HepG2 (cell line): ENCODE results near the gene FAM163B. TPM values are rescaled to one million over a fixed set of nuclear protein-coding genes. Genes with fewer than 3 reads are reported as not detected.
A peak's percentile ranks its signal among the peaks of the same experiment; 100 is the strongest.

Experiments used
- ATAC-seq: fragments of 200-7000 bp; cut with Tn5 transposase; 3 replicates; pipeline ENCODE4 v1.9.1; 2020; ENCODE audit warnings: mild to moderate bottlenecking, moderate library complexity
- BruUV-seq: library from RNA; stranded (reverse); fragments of 400-500 nt; replicated peaks from 2 replicates; lab custom pipeline; 2021; lab: Mats Ljungman, UMichigan
- CTCF ChIA-PET: fragments of 300-600 bp; formaldehyde crosslinking; extraction: SDS; loops from one replicate; lab custom pipeline; 2021; ENCODE audit warnings: low total read pairs, inconsistent platforms, low intra/inter-chr PET ratio; lab: Yijun Ruan, JAX
- POLR2A ChIA-PET: fragments of 350-600 bp; sonication (Branson Sonifier 250); formaldehyde crosslinking; loops from one replicate; lab custom pipeline; 2020; ENCODE audit warnings: antibody characterized with exemption, inconsistent platforms; lab: Yijun Ruan, JAX
- DNase-seq: peaks from one replicate; pipeline ENCODE4 v3.0.0-alpha.2; 2015; ENCODE audit warnings: low spot score
- FAIRE-seq: peaks from 3 replicates; lab custom pipeline; 2011; peaks lifted over from hg19 to GRCh38; lab: Jason Lieb, UNC
- H2AFZ ChIP-seq: one replicate; pipeline ENCODE4 v1.6.1; 2011; ENCODE audit warnings: low read length, inconsistent platforms
- H3K27ac ChIP-seq: fragments of 300-600 bp; 3 replicates; pipeline ENCODE4 v1.8.0; 2011; ENCODE audit warnings: mixed run types, mild to moderate bottlenecking, mixed read lengths, low read length, inconsistent platforms; ENCODE audit not compliant: insufficient read depth; ENCODE audit errors: extremely low read length
- H3K27me3 ChIP-seq, 2 experiments: fragments of 200-600 bp in 1 of 2; 2 replicates in 1 of 2; 3 replicates in 1 of 2; pipeline versions ENCODE4 v1.6.0 to v1.8.0; 2011; ENCODE audit warnings: low read length in 2 of 2, mild to moderate bottlenecking in 2 of 2, moderate library complexity in 2 of 2, inconsistent platforms in 1 of 2; ENCODE audit not compliant: insufficient read depth in 2 of 2, control insufficient read depth in 1 of 2
- H3K36me3 ChIP-seq, 2 experiments: fragments of 200-600 bp in 1 of 2; replicated peaks in 1 of 2; 2 replicates in 1 of 2; 3 replicates in 1 of 2; pipeline versions ENCODE4 v1.5.1 to v1.8.0; 2011; ENCODE audit warnings: low read length in 2 of 2, inconsistent platforms in 1 of 2; ENCODE audit not compliant: insufficient read depth in 2 of 2, control insufficient read depth in 1 of 2
- H3K4me1 ChIP-seq: 2 replicates; pipeline ENCODE4 v1.5.1; 2012; ENCODE audit warnings: low read length, inconsistent platforms; ENCODE audit not compliant: insufficient read depth
- H3K4me2 ChIP-seq: 2 replicates; pipeline ENCODE4 v1.6.0; 2011; ENCODE audit warnings: low read depth, low read length, inconsistent platforms
- H3K4me3 ChIP-seq, 3 experiments: fragments of 200-600 bp in 1 of 3; sonication (generic), shearing (Covaris generic) in 1 of 3; replicated peaks in 1 of 3; 2 replicates each; pipeline ENCODE4 v1.5.1; 2011 to 2016; ENCODE audit warnings: low read length in 3 of 3, inconsistent platforms in 2 of 3, low read depth in 2 of 3, mild to moderate bottlenecking in 2 of 3, control low read depth in 1 of 3, mixed read lengths in 1 of 3; ENCODE audit not compliant: insufficient read depth in 1 of 3
- H3K79me2 ChIP-seq: one replicate; pipeline ENCODE4 v1.6.1; 2011; ENCODE audit warnings: low read length, inconsistent platforms; ENCODE audit not compliant: insufficient read depth
- H3K9ac ChIP-seq: 2 replicates; pipeline ENCODE4 v1.6.0; 2011; ENCODE audit warnings: mild to moderate bottlenecking, low read depth, low read length, inconsistent platforms; ENCODE audit not compliant: insufficient read depth
- H3K9me3 ChIP-seq: 2 replicates; pipeline ENCODE4 v1.5.1; 2012; ENCODE audit warnings: mild to moderate bottlenecking, low read length
- H4K20me1 ChIP-seq: 2 replicates; pipeline ENCODE4 v1.6.0; 2011; ENCODE audit warnings: inconsistent platforms, mild to moderate bottlenecking, low read length, moderate library complexity; ENCODE audit not compliant: insufficient read depth
- ETV5 ChIP-seq: IDR thresholded peaks from 2 replicates; pipeline ENCODE4 v1.6.1; 2018; ENCODE audit warnings: missing biosample characterization, missing genetic modification reagents, inconsistent platforms, borderline replicate concordance
- HNRNPK ChIP-seq: fragments of 200-400 bp; formaldehyde crosslinking; IDR thresholded peaks from 2 replicates; pipeline ENCODE4 v1.6.1; 2018; ENCODE audit warnings: low read length, low read depth, moderate library complexity, mild to moderate bottlenecking; ENCODE audit not compliant: poor library complexity, severe bottlenecking
- HNRNPL ChIP-seq: fragments of 200-400 bp; formaldehyde crosslinking; IDR thresholded peaks from 2 replicates; pipeline ENCODE4 v1.6.1; 2017; ENCODE audit warnings: mild to moderate bottlenecking, low read depth, low read length
- MIER2 ChIP-seq: IDR thresholded peaks from 2 replicates; pipeline ENCODE4 v1.6.1; 2016; ENCODE audit warnings: missing biosample characterization, missing genetic modification reagents
- NCOA5 ChIP-seq: sonication (generic); formaldehyde crosslinking; IDR thresholded peaks from 2 replicates; pipeline ENCODE4 v1.4.0; 2020; ENCODE audit warnings: missing genetic modification reagents
- NFIB ChIP-seq: sonication (generic); formaldehyde crosslinking; IDR thresholded peaks from 2 replicates; pipeline ENCODE4 v1.9.0; 2021; ENCODE audit warnings: missing genetic modification reagents, mild to moderate bottlenecking, borderline replicate concordance
- PAWR ChIP-seq: sonication (generic); formaldehyde crosslinking; IDR thresholded peaks from 2 replicates; pipeline ENCODE4 v1.4.0; 2020; ENCODE audit warnings: missing genetic modification reagents, mild to moderate bottlenecking, borderline replicate concordance
- PAXIP1 ChIP-seq: sonication (generic); formaldehyde crosslinking; conservative IDR thresholded peaks from 2 replicates; pipeline ENCODE4 v1.4.0; 2020; ENCODE audit warnings: mild to moderate bottlenecking, missing genetic modification reagents, moderate library complexity
- ZNF296 ChIP-seq: sonication (generic); formaldehyde crosslinking; conservative IDR thresholded peaks from 2 replicates; pipeline ENCODE4 v1.5.0; 2020; ENCODE audit warnings: mild to moderate bottlenecking, missing genetic modification reagents
- ZNF83 ChIP-seq: sonication (generic); formaldehyde crosslinking; IDR thresholded peaks from 2 replicates; pipeline ENCODE4 v1.4.0; 2020; ENCODE audit warnings: missing genetic modification reagents, mild to moderate bottlenecking, borderline replicate concordance
- WGBS: methylation state at CpG from one replicate; pipeline ENCODE4 v1.1.6; 2017; ENCODE audit warnings: low lambda C conversion rate; 5-methylcytosine and 5-hydroxymethylcytosine counted together
- in situ Hi-C: cut with HindIII; loops from 2 replicates; pipeline ENCODE4 v1.10.0; 2017; ENCODE audit warnings: low pct_unique_long_range_greater_than_20kb; ENCODE audit not compliant: extremely low pct_ligation_motif_present
- intact Hi-C: fragments of 100-400 bp; cut with micrococcal nuclease; formaldehyde crosslinking; loops from one replicate; pipeline ENCODE4 v1.10.0; 2022; ENCODE audit not compliant: unreplicated experiment
- polyA plus RNA-seq, 8 experiments: library from polyadenylated mRNA; depleted of rRNA in 3 of 8; stranded (reverse) in 7 of 8; unstranded in 1 of 8; fragments of >200 nt; fragmentation: Illumina TruSeq in 4 of 8; extraction: Trizol in 4 of 8; gene quantifications; 2 replicates each; pipeline versions ENCODE4 v1.2.1 to v1.2.3, GENCODE V29; 2011 to 2016; ENCODE audit warnings: low read depth in 4 of 8, missing spikeins in 1 of 8, mixed read lengths in 1 of 8; ENCODE audit not compliant: insufficient read depth in 1 of 8
- total RNA-seq, 5 experiments: library from RNA; depleted of rRNA; stranded (reverse); fragments of >200 nt; fragmentation: Illumina TruSeq; extraction: Trizol; gene quantifications; 2 replicates each; pipeline ENCODE4 v1.2.3, GENCODE V29; 2016; ENCODE audit warnings: low read depth in 1 of 5

FAM163B gene
- total and polyA plus RNA-seq, 2 of the 13 experiments (the other 11 are each of a cell fraction or from before 2014, with no cell fraction given) = not detected

GRCh38 chr9:133609311-133610098 lies at the start of gene FAM163B (continued):
- TF ChIP-seq PAWR = no peak
- no peak for TF ChIP-seq HNRNPL
- TF ChIP-seq NCOA5 (CRISPR knock-in tag) = no peak
- no peak for TF ChIP-seq PAXIP1 (CRISPR knock-in tag)
- TF ChIP-seq ETV5 (CRISPR knock-in tag) = no peak
- TF ChIP-seq ZNF296 (CRISPR knock-in tag) = no peak
- TF ChIP-seq ZNF83 (CRISPR knock-in tag) = no peak
- TF ChIP-seq, all 625 proteins: peak for 105

- Histone ChIP-seq H4K20me1 (no peaks in the 10 kb centered on the region), H3K79me2 (no peaks in the 10 kb centered on the region), H3K36me3 (no peaks in the 10 kb centered on the region), H3K4me1 (peaks cover 44% of the 10 kb centered on the region), H3K9me3 (no peaks in the 10 kb centered on the region), H3K27ac (no peak overlapping the region), H3K4me3 (no peak overlapping the region), H3K27me3 (peaks cover 1 to 15% of the 10 kb centered on the region in 2 experiments; a peak in 2 of 5 replicates), H3K9ac (no peak overlapping the region), H3K4me2 (no peak overlapping the region), H2AFZ (no peak overlapping the region)
- no peak for DNase-seq
- BruUV-seq = no TSS peak
- intact Hi-C loops = no loop called here
- ATAC-seq = no peak
- ChIA-PET POLR2A (no interaction called here), CTCF (no interaction called here)
- TF ChIP-seq MIER2 (CRISPR knock-in tag) = no peak
- TF ChIP-seq NFIB = no peak
- peak; percentile 63 for TF ChIP-seq HNRNPK
- FAIRE-seq = no peak
- in situ Hi-C loops = no loop called here
- WGBS = 65% methylated on average over 13 of the region's 13 CpGs
These were observed 48.0 kb upstream of the FAM163B start for GRCh38 chr9:133657120-133657661.
